Stimulated activated CD8-positive, alpha-beta memory T cell treated with anti-CD3 and anti-CD28 coated beads, Interleukin-15, amount 100 ng/mL, for 24 hours (primary cell): ENCODE results near the gene HMCN1.
"Not testable (repeated sequence)": the region's sequence is repeated elsewhere in the genome, so short reads cannot be mapped to it uniquely, and the experiment has no call there.

ENCODE experiments used
- DNase-seq: peaks from one replicate; pipeline ENCODE4 v3.0.0-alpha.2; 2020; ENCODE audit warnings: low read depth

HMCN1 gene

GRCh38 chr1:185741551-185741950 is 7.4 kb downstream of the HMCN1 start:
- DNase-seq = no peak

GRCh38 chr1:185742403-185742802 is 8.2 kb downstream of the HMCN1 start:
- no peak for DNase-seq

- DNase-seq = no peak
Observed at GRCh38 chr1:185745165-185745564, 11.0 kb downstream of the HMCN1 start.

GRCh38 chr1:185759061-185759460 is 24.9 kb downstream of the HMCN1 start:
- DNase-seq = no peak

GRCh38 chr1:185761841-185762240 is 27.6 kb downstream of the HMCN1 start:
- no peak for DNase-seq

- no peak for DNase-seq
Observed at GRCh38 chr1:185767508-185768120, 33.4 kb downstream of the HMCN1 start.

- DNase-seq = no peak
Observed at GRCh38 chr1:185768371-185768770, 34.2 kb downstream of the HMCN1 start.

- DNase-seq = no peak
Observed at GRCh38 chr1:185769136-185769535, 34.9 kb downstream of the HMCN1 start.

GRCh38 chr1:185774394-185774793 is 40.2 kb downstream of the HMCN1 start:
- no peak for DNase-seq

GRCh38 chr1:185775501-185775900 is 41.3 kb downstream of the HMCN1 start:
- no peak for DNase-seq

- no peak for DNase-seq
Observed at GRCh38 chr1:185776522-185776921, 42.3 kb downstream of the HMCN1 start.

GRCh38 chr1:185783860-185784259 is 49.7 kb downstream of the HMCN1 start:
- DNase-seq = not testable (repeated sequence)

- no peak for DNase-seq
Observed at GRCh38 chr1:185785586-185785985, 51.4 kb downstream of the HMCN1 start.

- no peak for DNase-seq
Observed at GRCh38 chr1:185786524-185786923, 52.3 kb downstream of the HMCN1 start.

GRCh38 chr1:185787238-185787637 is 53.0 kb downstream of the HMCN1 start:
- DNase-seq = no peak

- DNase-seq = no peak
Observed at GRCh38 chr1:185788386-185788785, 54.2 kb downstream of the HMCN1 start.

GRCh38 chr1:185789501-185790193 is 55.5 kb downstream of the HMCN1 start:
- no peak for DNase-seq

- DNase-seq = no peak
Observed at GRCh38 chr1:185790194-185790735, 56.1 kb downstream of the HMCN1 start.

- no peak for DNase-seq
Observed at GRCh38 chr1:185792040-185792439, 57.8 kb downstream of the HMCN1 start.

GRCh38 chr1:185794495-185794894 is 60.3 kb downstream of the HMCN1 start:
- not testable (repeated sequence) for DNase-seq

- no peak for DNase-seq
Observed at GRCh38 chr1:185795181-185795580, 61.0 kb downstream of the HMCN1 start.

GRCh38 chr1:185798505-185798904 is 64.3 kb downstream of the HMCN1 start:
- DNase-seq = no peak

- no peak for DNase-seq
Observed at GRCh38 chr1:185803241-185803640, 69.0 kb downstream of the HMCN1 start.

GRCh38 chr1:185804206-185804605 is 70.0 kb downstream of the HMCN1 start:
- no peak for DNase-seq
